PFSK-1 (cell line): ENCODE data around the gene SKI.

Experiments
- FOXP2 ChIP-seq: optimal IDR thresholded peaks from 2 replicates; pipeline ENCODE3; 2011; ENCODE audit warnings: borderline replicate concordance, control low read depth, inconsistent platforms; ENCODE audit not compliant: insufficient read depth; ENCODE audit errors: extremely low read length, extremely low read depth
- POLR2AphosphoS5 ChIP-seq: IDR thresholded peaks from 2 replicates; pipeline ENCODE4 v1.6.1; 2012; ENCODE audit warnings: low read depth, mild to moderate bottlenecking, control low read depth, low read length, moderate library complexity
- SIN3A ChIP-seq: IDR thresholded peaks from 2 replicates; pipeline ENCODE4 v1.6.1; 2012; ENCODE audit warnings: mild to moderate bottlenecking, low read length, moderate library complexity, borderline replicate concordance; ENCODE audit not compliant: insufficient read depth
- TAF1 ChIP-seq: IDR thresholded peaks from 2 replicates; pipeline ENCODE4 v1.6.1; 2012; ENCODE audit warnings: low read length, control low read depth, borderline replicate concordance; ENCODE audit not compliant: insufficient read depth
- TF ChIP-seq, protein P1 (sequence below), 2 experiments: IDR thresholded peaks; 2 replicates each; pipeline versions ENCODE4 v1.6.1 to v1.8.0; 2011 to 2012; ENCODE audit warnings: low read depth in 2 of 2, low read length in 2 of 2, control low read depth in 1 of 2, inconsistent platforms in 1 of 2, mild to moderate bottlenecking in 1 of 2, moderate library complexity in 1 of 2; ENCODE audit not compliant: insufficient read depth in 1 of 2

SKI gene

DNA sequence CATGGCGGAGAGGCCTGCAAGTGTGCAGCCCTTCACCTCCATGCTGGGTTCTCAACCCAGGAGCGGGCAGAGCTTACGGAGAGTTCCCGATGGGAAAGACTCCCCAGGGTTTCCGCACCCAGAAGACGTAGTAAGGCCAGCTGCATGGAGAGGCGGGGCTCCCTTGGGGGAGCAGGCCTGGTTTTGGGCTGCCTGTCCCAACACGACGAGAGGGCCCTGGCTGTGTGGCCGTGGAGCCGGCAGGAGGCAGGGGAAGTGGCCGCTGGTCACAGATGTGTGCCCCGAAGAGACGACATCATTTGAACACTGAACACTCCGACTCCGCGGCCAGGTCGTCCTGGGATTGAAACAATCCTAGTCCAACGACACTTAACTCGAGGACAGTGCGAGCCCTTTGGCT, 106.2 kb downstream of the SKI start:
- TF ChIP-seq FOXP2 (no peak), SIN3A (no peak), TAF1 (no peak), POLR2AphosphoS5 (no peak)
- TF ChIP-seq, protein P1, sequence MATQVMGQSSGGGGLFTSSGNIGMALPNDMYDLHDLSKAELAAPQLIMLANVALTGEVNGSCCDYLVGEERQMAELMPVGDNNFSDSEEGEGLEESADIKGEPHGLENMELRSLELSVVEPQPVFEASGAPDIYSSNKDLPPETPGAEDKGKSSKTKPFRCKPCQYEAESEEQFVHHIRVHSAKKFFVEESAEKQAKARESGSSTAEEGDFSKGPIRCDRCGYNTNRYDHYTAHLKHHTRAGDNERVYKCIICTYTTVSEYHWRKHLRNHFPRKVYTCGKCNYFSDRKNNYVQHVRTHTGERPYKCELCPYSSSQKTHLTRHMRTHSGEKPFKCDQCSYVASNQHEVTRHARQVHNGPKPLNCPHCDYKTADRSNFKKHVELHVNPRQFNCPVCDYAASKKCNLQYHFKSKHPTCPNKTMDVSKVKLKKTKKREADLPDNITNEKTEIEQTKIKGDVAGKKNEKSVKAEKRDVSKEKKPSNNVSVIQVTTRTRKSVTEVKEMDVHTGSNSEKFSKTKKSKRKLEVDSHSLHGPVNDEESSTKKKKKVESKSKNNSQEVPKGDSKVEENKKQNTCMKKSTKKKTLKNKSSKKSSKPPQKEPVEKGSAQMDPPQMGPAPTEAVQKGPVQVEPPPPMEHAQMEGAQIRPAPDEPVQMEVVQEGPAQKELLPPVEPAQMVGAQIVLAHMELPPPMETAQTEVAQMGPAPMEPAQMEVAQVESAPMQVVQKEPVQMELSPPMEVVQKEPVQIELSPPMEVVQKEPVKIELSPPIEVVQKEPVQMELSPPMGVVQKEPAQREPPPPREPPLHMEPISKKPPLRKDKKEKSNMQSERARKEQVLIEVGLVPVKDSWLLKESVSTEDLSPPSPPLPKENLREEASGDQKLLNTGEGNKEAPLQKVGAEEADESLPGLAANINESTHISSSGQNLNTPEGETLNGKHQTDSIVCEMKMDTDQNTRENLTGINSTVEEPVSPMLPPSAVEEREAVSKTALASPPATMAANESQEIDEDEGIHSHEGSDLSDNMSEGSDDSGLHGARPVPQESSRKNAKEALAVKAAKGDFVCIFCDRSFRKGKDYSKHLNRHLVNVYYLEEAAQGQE (IDR thresholded peaks at IDR 0.05; ENCODE audit: insufficient read depth in 1 of 2, low read depth in 2 of 2, low read length in 2 of 2), result no peak

DNA sequence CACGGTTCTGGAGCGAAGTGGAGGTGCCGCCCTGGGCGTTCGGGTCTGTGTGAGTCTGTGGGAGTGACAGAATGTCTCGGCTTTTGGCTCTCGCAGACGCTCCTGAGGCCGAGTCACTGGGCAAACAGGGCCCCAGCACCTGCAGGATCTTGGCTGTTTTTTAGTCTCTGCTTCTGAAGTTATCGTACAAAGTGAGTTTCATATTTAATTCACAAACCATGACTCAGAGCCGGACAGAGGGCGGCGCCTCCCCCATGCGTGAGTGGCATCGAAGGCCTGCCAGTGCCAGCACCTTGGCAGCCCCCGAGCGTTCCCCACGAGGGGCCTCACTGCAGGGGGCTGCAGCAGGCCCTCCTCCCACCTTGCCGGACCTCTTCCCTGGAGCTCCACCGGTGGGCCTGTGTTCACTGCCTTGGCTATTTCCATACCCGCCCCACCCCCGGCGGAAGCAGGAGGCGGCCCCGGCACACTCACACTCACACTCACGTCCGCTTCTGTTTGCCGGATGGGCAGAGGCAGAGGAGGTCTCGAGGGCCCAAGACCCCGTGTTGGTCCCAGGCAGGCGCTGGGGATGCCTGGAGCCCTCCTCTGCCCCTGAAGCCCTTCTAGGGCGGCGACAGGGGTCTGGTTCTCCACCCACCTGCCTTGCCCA, 106.9 kb downstream of the SKI start:
- no peak for TF ChIP-seq SIN3A
- TF ChIP-seq POLR2AphosphoS5, result no peak
- TF ChIP-seq, protein P1 (IDR thresholded peaks at IDR 0.05; ENCODE audit: insufficient read depth in 1 of 2, low read depth in 2 of 2, low read length in 2 of 2), result no peak
- TF ChIP-seq TAF1, result no peak
- TF ChIP-seq FOXP2, result no peak

DNA sequence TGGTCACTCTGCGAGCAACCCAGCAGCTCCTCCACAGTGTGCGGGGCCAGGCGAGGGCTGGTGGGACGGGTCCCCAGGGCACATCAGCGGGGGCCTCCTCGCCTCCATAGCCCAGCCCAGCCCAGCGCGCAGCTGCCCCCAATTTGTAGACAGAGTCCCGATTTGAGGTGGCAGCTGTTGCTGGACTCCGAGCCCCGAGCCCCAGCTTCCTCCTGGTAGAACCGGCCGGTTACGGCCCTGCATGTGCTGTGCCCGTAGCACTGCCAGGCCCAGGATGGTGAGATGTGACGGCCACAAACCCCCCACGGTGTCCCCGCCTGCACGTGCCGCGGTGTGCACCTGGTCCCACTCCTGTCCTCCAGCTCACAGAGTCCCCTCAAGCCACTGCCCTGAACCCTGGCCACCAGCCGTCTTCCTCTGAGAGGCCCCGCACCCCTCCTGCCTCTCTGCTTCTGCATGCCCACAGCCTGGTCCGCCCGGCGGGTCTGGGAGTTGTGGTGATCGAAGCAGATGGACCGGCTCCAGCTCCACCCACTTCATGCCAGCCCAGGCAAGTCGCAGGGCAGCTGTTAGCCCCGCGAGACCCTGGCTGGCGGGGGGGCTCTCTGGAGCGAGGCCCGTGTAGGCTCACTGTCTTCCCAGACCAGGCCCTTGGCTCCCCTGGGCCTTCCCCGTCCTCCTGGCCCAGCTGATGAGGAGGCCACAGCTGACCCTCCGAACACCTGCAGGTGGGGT, 107.8 kb downstream of the SKI start:
- TF ChIP-seq POLR2AphosphoS5 (no peak), FOXP2 (no peak), SIN3A (no peak), TAF1 (no peak)
- TF ChIP-seq, protein P1 (IDR thresholded peaks at IDR 0.05; ENCODE audit: insufficient read depth in 1 of 2, low read depth in 2 of 2, low read length in 2 of 2), result no peak

DNA sequence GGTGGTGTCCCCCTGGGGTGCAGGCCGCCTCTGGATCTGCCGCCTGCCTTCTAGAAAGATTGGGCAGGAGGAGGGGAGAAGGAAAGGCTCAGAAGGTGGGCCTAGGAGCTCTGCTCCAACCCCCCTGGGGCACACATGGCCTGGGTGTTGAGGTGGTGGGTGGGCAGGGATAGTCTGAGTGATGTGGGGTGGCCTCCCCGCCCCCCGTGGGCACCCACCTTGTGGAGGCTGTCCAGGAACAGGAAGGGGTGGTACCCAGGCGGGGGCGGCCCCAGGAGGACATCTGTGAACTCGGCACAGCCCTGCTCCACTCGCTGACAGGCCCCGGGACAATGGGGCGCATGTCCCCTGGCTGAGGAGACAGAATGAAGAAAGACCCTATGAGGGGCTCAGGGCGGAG, 108.4 kb downstream of the SKI start:
- TF ChIP-seq TAF1 (no peak), SIN3A (no peak), FOXP2 (no peak)

DNA sequence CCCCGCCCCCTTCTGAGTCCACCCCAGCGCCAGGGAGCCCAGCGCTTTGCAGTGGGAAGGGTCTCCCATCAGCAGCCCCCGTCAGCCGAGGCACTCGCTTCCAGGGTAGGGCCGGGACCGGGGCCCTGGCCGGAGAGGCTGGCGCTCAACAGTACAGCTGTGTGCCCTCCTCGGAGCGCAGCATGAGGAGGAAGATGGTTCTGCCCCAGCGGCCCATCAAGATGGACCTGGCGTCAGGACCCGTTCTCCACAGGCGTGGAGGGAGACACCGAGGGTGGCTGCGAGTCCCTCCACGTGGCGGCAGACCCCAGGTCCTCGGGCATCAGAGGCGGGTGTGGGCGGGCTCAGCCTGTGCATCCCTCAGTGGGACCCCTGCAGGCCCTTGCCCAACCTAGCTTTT, 109.0 kb downstream of the SKI start:
- TF ChIP-seq TAF1 (no peak), FOXP2 (no peak), POLR2AphosphoS5 (no peak), SIN3A (no peak)
- TF ChIP-seq, protein P1 (IDR thresholded peaks at IDR 0.05; ENCODE audit: insufficient read depth in 1 of 2, low read depth in 2 of 2, low read length in 2 of 2), result no peak
